HG02973 (cell line): ENCODE measurements around the gene RBL1.
"Not testable (repeated sequence)": the region's sequence is repeated elsewhere in the genome, so short reads cannot be mapped to it uniquely, and the experiment has no call there.

Source experiments
- ATAC-seq: cut with Tn5 transposase; IDR thresholded peaks from one replicate; pipeline ENCODE4 v1.9.1; 2021; ENCODE audit warnings: moderate library complexity; ENCODE audit not compliant: unreplicated experiment

The RBL1 gene

GRCh38 chr20:37000171-37000570 is 95.6 kb downstream of the RBL1 start:
- ATAC-seq = not testable (repeated sequence)

GRCh38 chr20:36998652-36999051 is 97.1 kb downstream of the RBL1 start:
- no peak for ATAC-seq

- ATAC-seq = no peak
These were observed 98.7 kb downstream of the RBL1 start for GRCh38 chr20:36997121-36997520.

- not testable (repeated sequence) for ATAC-seq
These were observed 101.6 kb downstream of the RBL1 start for GRCh38 chr20:36994221-36994620.

- no peak for ATAC-seq
These were observed 102.9 kb downstream of the RBL1 start for GRCh38 chr20:36992802-36993334.

- ATAC-seq = no peak
These were observed 104.1 kb downstream of the RBL1 start for GRCh38 chr20:36991703-36992102.

GRCh38 chr20:36989797-36990196 is 106.0 kb downstream of the RBL1 start:
- no peak for ATAC-seq

GRCh38 chr20:36988494-36988966 is 107.3 kb downstream of the RBL1 start:
- ATAC-seq = no peak

GRCh38 chr20:36984257-36984638 is 111.5 kb downstream of the RBL1 start:
- ATAC-seq = no peak

- no peak for ATAC-seq
These were observed 120.5 kb downstream of the RBL1 start for GRCh38 chr20:36975099-36975818.

GRCh38 chr20:36974660-36975059 is 121.1 kb downstream of the RBL1 start:
- no peak for ATAC-seq

GRCh38 chr20:36971103-36971502 is 124.7 kb downstream of the RBL1 start:
- no peak for ATAC-seq

GRCh38 chr20:36969478-36970186 is 126.2 kb downstream of the RBL1 start:
- ATAC-seq = no peak

GRCh38 chr20:36969051-36969450 is 126.7 kb downstream of the RBL1 start:
- no peak for ATAC-seq

GRCh38 chr20:36967636-36968035 is 128.2 kb downstream of the RBL1 start:
- ATAC-seq = no peak

GRCh38 chr20:36966965-36967364 is 128.8 kb downstream of the RBL1 start:
- not testable (repeated sequence) for ATAC-seq

GRCh38 chr20:36962354-36962941 is 133.3 kb downstream of the RBL1 start:
- not testable (repeated sequence) for ATAC-seq

- ATAC-seq = no peak
These were observed 136.6 kb downstream of the RBL1 start for GRCh38 chr20:36959242-36959641.

GRCh38 chr20:36957875-36958667 is 137.7 kb downstream of the RBL1 start:
- ATAC-seq = no peak

- no peak for ATAC-seq
These were observed 139.1 kb downstream of the RBL1 start for GRCh38 chr20:36956674-36957073.

GRCh38 chr20:36956016-36956415 is 139.8 kb downstream of the RBL1 start:
- ATAC-seq = no peak
